T1000 (cell line): ENCODE data around the gene CAMK2A.

Experiments used
- DNase-seq: peaks from one replicate; lab custom pipeline; 2025; ENCODE audit warnings: mixed read lengths; lab: John Stamatoyannopoulos, UW

The CAMK2A gene

GRCh38 chr5:150315245-150315644 is 25.7 kb upstream of the CAMK2A start:
- DNase-seq, result no peak

GRCh38 chr5:150313921-150314716 is 24.5 kb upstream of the CAMK2A start:
- DNase-seq, result no peak

GRCh38 chr5:150313501-150313900 is 23.9 kb upstream of the CAMK2A start:
- DNase-seq, result no peak

- DNase-seq, result no peak
Measured at GRCh38 chr5:150312518-150312917, 22.9 kb upstream of the CAMK2A start.

GRCh38 chr5:150311015-150311692 is 21.6 kb upstream of the CAMK2A start:
- DNase-seq, result no peak

GRCh38 chr5:150310246-150310645 is 20.7 kb upstream of the CAMK2A start:
- no peak for DNase-seq

- DNase-seq, result no peak
Measured at GRCh38 chr5:150309886-150310239, 20.3 kb upstream of the CAMK2A start.

- DNase-seq, result no peak
Measured at GRCh38 chr5:150309101-150309885, 19.7 kb upstream of the CAMK2A start.

GRCh38 chr5:150307617-150308426 is 18.2 kb upstream of the CAMK2A start:
- DNase-seq, result no peak

- no peak for DNase-seq
Measured at GRCh38 chr5:150306775-150307174, 17.2 kb upstream of the CAMK2A start.

GRCh38 chr5:150305557-150305956 is 16.0 kb upstream of the CAMK2A start:
- no peak for DNase-seq

- DNase-seq, result no peak
Measured at GRCh38 chr5:150305095-150305494, 15.5 kb upstream of the CAMK2A start.

- no peak for DNase-seq
Measured at GRCh38 chr5:150304481-150305081, 15.0 kb upstream of the CAMK2A start.

GRCh38 chr5:150303660-150304386 is 14.2 kb upstream of the CAMK2A start:
- no peak for DNase-seq

GRCh38 chr5:150303070-150303615 is 13.6 kb upstream of the CAMK2A start:
- no peak for DNase-seq

- no peak for DNase-seq
Measured at GRCh38 chr5:150302301-150303069, 12.9 kb upstream of the CAMK2A start, which contains the start of gene ARSI. Gene ARSI (minus strand): TSS chr5:150302905. CDS start chr5:150302373, 532 bp downstream.

GRCh38 chr5:150301901-150302300 is 12.3 kb upstream of the CAMK2A start:
- DNase-seq, result no peak

- DNase-seq, result no peak
Measured at GRCh38 chr5:150301170-150301505, 11.6 kb upstream of the CAMK2A start.

GRCh38 chr5:150300496-150301169 is 11.1 kb upstream of the CAMK2A start:
- no peak for DNase-seq
